ENCODE data around the gene MKRN2OS. TPM values are rescaled to one million over a fixed set of nuclear protein-coding genes. Genes with fewer than 3 reads are reported as not detected.

Gene MKRN2OS, protein sequence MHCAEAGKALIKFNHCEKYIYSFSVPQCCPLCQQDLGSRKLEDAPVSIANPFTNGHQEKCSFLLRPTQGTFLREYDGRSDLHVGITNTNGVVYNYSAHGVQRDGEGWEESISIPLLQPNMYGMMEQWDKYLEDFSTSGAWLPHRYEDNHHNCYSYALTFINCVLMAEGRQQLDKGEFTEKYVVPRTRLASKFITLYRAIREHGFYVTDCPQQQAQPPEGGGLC
- total RNA-seq (ENCODE audit: unreplicated experiment): not detected
- long read RNA-seq: 0 reads

DNA sequence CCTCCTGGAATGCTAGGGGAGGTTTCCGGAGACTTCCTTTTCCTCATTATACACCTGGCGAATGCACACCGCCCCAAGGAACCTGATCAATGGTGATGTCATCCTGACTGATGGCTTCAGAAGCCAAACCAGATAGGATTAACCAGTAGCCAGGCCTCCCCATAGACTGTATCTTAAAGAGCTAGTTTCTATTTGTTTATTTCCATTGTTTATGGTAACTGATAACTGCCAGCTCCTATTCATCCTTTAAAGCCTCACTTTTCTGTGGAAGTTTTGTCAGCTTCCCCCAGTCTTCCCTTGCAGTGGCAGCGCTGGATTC, at the start of gene MKRN2OS:
Gene MKRN2OS, minus strand, starts transcription at position 27 of the 319 bp plus-strand sequence. CDS start 35 bp downstream, outside the sequence.
- Mint-ChIP-seq H3K9me3 (ENCODE audit: unreplicated experiment) (no peaks in the 10 kb centered on the region), H3K4me3 (ENCODE audit: unreplicated experiment) (no peak within 1 kb of the TSS)

DNA sequence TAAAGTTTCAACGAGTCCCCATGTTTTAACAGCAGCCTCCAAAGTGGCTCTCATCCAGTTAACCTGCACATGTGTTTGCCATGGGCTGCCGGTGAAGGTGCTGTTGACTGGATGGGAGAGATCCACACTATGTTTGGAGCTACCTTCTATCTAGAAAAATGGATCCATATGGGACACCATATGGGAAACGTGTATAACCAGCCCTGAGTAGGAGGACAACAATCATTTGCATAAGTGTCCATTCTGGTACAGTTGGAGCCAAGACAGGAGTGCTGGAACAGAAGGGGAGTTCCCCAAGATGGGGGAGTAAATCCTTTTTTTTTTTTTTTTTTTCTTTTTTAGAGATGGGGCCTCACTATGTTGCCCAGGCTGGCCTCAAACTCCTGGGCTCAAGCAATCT, 48.2 kb upstream of the MKRN2OS start:
- TF ChIP-seq, protein P1, sequence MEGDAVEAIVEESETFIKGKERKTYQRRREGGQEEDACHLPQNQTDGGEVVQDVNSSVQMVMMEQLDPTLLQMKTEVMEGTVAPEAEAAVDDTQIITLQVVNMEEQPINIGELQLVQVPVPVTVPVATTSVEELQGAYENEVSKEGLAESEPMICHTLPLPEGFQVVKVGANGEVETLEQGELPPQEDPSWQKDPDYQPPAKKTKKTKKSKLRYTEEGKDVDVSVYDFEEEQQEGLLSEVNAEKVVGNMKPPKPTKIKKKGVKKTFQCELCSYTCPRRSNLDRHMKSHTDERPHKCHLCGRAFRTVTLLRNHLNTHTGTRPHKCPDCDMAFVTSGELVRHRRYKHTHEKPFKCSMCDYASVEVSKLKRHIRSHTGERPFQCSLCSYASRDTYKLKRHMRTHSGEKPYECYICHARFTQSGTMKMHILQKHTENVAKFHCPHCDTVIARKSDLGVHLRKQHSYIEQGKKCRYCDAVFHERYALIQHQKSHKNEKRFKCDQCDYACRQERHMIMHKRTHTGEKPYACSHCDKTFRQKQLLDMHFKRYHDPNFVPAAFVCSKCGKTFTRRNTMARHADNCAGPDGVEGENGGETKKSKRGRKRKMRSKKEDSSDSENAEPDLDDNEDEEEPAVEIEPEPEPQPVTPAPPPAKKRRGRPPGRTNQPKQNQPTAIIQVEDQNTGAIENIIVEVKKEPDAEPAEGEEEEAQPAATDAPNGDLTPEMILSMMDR (IDR thresholded peaks at IDR 0.05; ENCODE audit: partially characterized antibody, unreplicated experiment): no peak
- no peak for DNase-seq
- Mint-ChIP-seq H3K27ac (ENCODE audit: unreplicated experiment) (peak overlapping the region; percentile 67), H3K27me3 (ENCODE audit: unreplicated experiment) (peaks cover 3% of the 10 kb centered on the region), H3K9me3 (ENCODE audit: unreplicated experiment) (peaks cover 16% of the 10 kb centered on the region), H3K4me1 (ENCODE audit: low read depth, unreplicated experiment) (peaks cover 6% of the 10 kb centered on the region), H3K36me3 (ENCODE audit: unreplicated experiment) (peaks cover 17% of the 10 kb centered on the region), H3K4me3 (ENCODE audit: unreplicated experiment) (no peak overlapping the region)

More for the DNA sequence above, at the start of gene MKRN2OS:
- no peaks in the 10 kb centered on the region for H3K36me3 Mint-ChIP-seq (ENCODE audit: unreplicated experiment)
- TF ChIP-seq, protein P1 (IDR thresholded peaks at IDR 0.05; ENCODE audit: partially characterized antibody, unreplicated experiment): no peak
- H3K27me3 Mint-ChIP-seq (ENCODE audit: unreplicated experiment): peaks cover 4% of the 10 kb centered on the region
- no peak for DNase-seq
- no peak within 1 kb of the TSS for H3K27ac Mint-ChIP-seq (ENCODE audit: unreplicated experiment)
- H3K4me1 Mint-ChIP-seq (ENCODE audit: low read depth, unreplicated experiment): peaks cover 9% of the 10 kb centered on the region

DNA sequence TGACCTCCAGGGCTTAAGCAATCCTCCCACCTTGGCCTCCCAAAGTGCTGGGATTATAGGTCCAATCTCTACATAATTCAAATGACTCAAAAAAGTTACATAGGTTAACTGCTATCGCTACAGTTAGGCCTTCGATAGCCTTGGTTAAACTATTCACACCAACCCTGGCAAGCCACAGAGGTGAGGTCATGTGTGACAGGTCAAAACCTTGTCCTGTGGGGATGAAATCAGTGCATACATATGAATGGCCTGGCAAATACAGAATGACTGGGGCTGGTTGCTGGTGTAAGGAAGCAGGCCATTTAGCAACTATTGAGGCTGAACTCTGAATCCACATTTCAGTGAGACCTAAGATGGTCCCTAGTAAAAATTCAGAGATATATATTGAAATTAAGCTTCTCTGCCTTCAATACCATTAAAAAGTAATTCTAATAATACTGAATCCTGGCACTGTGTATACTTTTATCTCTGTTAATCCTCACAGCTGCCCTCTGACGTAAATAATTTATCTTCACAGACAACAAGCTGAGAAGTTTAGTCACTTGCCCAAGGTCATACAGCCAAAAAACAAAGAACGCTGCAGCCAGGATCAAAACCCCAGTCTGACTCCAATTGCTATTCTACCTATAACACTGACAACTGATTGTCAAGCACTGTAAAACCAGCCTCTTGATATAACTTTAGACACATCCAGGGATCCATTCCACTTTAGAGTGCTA, 46.9 kb upstream of the MKRN2OS start:
- TF ChIP-seq, protein P1 (IDR thresholded peaks at IDR 0.05; ENCODE audit: partially characterized antibody, unreplicated experiment): no peak
- Mint-ChIP-seq H3K36me3 (ENCODE audit: unreplicated experiment) (peaks cover 17% of the 10 kb centered on the region), H3K4me1 (ENCODE audit: low read depth, unreplicated experiment) (peaks cover 6% of the 10 kb centered on the region), H3K27ac (ENCODE audit: unreplicated experiment) (peak overlapping the region; percentile 52), H3K27me3 (ENCODE audit: unreplicated experiment) (peaks cover 3% of the 10 kb centered on the region), H3K9me3 (ENCODE audit: unreplicated experiment) (peaks cover 16% of the 10 kb centered on the region), H3K4me3 (ENCODE audit: unreplicated experiment) (no peak overlapping the region)
- no peak for DNase-seq

DNA sequence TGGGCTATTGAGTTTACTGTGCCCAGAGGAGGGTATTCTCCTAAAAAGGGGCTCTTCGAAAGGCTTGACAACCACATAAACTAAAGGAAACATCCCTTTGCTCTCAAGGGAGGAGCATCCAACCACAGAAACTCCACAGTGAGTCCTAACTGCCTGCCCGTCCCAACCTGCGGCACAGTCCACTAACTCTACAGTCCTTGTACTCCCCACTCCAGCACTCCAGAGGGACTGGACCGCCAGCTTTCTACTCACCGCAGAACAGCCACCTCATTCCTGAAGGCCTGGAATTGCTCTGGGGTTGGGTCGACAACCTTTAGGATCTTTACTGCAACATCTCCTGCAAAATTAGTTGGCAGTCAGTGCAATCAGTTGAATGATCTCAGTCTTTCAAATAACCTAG, 46.2 kb upstream of the MKRN2OS start:
- H3K9me3 Mint-ChIP-seq (ENCODE audit: unreplicated experiment): peaks cover 16% of the 10 kb centered on the region
- H3K36me3 Mint-ChIP-seq (ENCODE audit: unreplicated experiment): peaks cover 17% of the 10 kb centered on the region
- H3K4me1 Mint-ChIP-seq (ENCODE audit: low read depth, unreplicated experiment): peaks cover 6% of the 10 kb centered on the region
- peaks cover 3% of the 10 kb centered on the region for H3K27me3 Mint-ChIP-seq (ENCODE audit: unreplicated experiment)
- no peak overlapping the region for H3K4me3 Mint-ChIP-seq (ENCODE audit: unreplicated experiment)
- TF ChIP-seq, protein P1 (IDR thresholded peaks at IDR 0.05; ENCODE audit: partially characterized antibody, unreplicated experiment): no peak
- no peak overlapping the region for H3K27ac Mint-ChIP-seq (ENCODE audit: unreplicated experiment)
- no peak for DNase-seq

DNA sequence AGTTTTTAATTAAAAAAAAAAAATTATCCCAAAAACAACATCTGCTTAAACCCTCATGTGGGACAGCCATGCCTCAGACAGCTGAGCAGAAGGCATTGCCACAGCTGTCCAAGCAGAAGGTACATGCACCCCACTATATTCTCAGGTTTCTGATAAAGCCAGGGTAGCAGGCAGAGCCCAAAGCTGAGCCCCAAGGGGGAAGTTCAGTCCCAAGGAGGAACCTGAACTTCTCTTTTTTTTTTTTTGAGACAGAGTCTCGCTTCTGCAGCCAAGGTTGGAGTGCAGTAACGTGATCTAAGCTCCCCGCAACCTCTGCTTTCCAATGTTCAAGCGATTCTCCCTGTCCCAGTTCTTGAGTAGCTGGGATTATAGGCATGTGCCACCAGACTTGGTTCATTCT, 44.8 kb upstream of the MKRN2OS start:
- TF ChIP-seq, protein P1 (IDR thresholded peaks at IDR 0.05; ENCODE audit: partially characterized antibody, unreplicated experiment): no peak
- Mint-ChIP-seq H3K27me3 (ENCODE audit: unreplicated experiment) (peaks cover 3% of the 10 kb centered on the region), H3K27ac (ENCODE audit: unreplicated experiment) (no peak overlapping the region), H3K4me1 (ENCODE audit: low read depth, unreplicated experiment) (peaks cover 15% of the 10 kb centered on the region), H3K36me3 (ENCODE audit: unreplicated experiment) (peaks cover 10% of the 10 kb centered on the region), H3K9me3 (ENCODE audit: unreplicated experiment) (peaks cover 17% of the 10 kb centered on the region), H3K4me3 (ENCODE audit: unreplicated experiment) (no peak overlapping the region)
- DNase-seq: no peak
